ENCODE results near the gene EIF1AD.

DNA sequence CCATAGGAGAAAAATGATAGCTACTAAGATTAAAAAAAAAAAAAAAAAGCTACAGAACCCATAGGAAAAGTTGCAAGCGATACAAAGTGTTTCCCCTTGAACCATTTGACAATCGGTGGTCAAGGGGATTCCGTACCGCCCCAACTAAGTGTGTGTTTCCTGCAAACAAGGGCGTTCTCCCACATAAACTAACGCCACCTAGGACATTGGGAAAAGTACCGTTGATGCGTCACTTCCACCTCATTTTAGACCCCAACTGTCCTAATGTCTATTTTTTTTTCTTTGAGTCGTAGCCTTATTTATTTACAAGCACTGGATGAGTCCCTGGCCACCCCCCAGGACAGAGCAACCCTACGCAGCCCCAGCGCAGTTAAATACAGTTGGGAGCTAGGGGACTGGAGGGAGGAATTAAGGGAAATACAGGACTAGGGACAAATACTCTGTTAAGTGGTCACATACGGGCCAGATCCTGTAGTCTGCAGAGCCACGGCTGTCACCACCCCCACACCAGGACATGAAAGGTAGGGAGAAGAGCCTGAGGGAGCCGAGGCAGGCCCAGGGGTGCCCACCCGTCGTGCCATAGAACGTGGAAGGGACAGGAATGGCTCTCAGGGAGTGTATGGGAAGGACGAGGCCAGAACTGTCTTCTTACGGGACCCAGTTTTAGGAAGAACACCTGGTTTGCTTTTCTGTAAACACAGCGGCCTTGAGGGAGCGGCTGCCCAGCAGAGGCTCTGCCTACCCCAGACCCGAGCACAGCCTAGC lies 19.0 kb downstream of the EIF1AD start:
- TF ChIP-seq, protein P1, sequence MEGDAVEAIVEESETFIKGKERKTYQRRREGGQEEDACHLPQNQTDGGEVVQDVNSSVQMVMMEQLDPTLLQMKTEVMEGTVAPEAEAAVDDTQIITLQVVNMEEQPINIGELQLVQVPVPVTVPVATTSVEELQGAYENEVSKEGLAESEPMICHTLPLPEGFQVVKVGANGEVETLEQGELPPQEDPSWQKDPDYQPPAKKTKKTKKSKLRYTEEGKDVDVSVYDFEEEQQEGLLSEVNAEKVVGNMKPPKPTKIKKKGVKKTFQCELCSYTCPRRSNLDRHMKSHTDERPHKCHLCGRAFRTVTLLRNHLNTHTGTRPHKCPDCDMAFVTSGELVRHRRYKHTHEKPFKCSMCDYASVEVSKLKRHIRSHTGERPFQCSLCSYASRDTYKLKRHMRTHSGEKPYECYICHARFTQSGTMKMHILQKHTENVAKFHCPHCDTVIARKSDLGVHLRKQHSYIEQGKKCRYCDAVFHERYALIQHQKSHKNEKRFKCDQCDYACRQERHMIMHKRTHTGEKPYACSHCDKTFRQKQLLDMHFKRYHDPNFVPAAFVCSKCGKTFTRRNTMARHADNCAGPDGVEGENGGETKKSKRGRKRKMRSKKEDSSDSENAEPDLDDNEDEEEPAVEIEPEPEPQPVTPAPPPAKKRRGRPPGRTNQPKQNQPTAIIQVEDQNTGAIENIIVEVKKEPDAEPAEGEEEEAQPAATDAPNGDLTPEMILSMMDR (conservative IDR thresholded peaks at IDR 0.05), result no peak
- no peak for TF ChIP-seq EZH2 (IDR thresholded peaks at IDR 0.05; ENCODE audit: low read depth)

Data from PC-9 (cell line).